HG02623 (cell line): Measurements from ENCODE around the gene SCFD2.
"Not testable (repeated sequence)": the region's sequence is repeated elsewhere in the genome, so short reads cannot be mapped to it uniquely, and the experiment has no call there.

Source experiments
- ATAC-seq: cut with Tn5 transposase; IDR thresholded peaks from one replicate; pipeline ENCODE4 v1.9.1; 2021; ENCODE audit warnings: moderate library complexity; ENCODE audit not compliant: unreplicated experiment

Gene SCFD2

DNA sequence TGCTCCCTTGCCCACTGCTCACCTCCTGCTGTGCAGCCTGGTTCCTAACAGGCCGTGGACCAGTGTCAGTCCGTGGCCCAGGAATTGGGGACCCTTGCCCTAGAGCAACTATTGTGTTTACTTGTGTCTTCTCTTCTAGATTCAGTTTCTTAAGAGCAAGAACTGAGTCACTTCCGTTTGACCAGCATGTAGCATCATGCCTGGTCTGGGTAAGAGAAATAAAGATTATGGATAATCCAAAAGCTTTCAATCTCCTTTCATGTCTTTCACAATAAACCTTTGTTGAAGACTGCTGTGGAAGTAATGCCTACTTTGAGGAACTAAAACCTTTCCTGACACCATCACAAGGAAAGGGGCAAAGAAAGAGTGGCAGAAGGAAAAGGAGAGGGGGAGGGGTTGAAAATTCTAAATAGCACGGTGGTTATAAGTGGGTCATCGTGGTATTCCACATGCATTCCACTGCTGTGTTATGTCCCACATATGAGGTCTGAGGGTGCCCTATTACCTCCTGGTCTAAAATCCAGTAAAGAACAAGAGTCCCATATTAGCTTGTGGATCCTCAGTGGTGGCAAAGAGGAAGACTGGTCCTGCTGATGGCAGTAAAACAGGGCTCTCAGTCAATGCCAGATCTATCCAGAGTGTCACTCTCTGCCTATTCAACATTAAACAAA lies 370.4 kb downstream of the SCFD2 start:
- no peak for ATAC-seq

GRCh38 chr4:52994567-52994966 lies 371.3 kb downstream of the SCFD2 start:
- ATAC-seq: no peak

DNA sequence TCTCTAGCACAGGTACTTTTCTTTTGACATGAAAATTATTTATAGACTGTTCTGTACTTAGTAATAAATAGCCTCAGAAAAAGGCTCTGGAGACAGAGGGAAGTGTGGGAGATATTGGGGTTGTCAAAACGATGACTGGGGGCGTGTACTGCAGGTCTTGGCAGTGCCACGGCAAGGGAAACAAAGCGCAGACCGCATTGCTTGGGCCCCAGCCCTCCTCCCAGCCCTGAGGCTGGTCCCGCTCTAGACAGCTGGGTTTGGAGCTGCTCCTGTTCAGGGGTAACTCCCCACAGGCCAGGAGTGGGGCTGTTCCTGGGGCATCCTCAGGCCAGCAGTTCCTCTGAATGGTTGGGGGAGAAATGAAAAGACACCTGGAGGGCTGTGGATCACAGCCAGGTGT lies 372.1 kb downstream of the SCFD2 start:
- no peak for ATAC-seq

DNA sequence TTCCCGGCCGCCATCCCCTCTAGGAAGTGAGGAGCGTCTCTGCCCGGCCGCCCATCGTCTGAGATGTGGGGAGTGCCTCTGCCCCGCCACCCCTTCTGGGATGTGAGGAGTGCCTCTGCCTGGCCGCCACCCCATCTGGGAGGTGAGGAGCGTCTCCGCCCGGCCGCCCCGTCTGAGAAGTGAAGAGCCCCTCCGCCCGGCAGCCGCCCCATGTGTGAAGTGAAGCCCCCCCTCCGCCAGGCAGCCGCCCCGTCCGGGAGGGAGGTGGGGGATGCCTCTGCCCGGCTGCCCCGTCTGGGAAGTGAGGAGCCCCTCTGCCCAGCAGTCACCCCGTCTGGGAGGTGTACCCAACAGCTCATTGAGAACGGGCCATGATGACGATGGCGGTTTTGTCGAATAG lies 373.3 kb downstream of the SCFD2 start:
- ATAC-seq: not testable (repeated sequence)

DNA sequence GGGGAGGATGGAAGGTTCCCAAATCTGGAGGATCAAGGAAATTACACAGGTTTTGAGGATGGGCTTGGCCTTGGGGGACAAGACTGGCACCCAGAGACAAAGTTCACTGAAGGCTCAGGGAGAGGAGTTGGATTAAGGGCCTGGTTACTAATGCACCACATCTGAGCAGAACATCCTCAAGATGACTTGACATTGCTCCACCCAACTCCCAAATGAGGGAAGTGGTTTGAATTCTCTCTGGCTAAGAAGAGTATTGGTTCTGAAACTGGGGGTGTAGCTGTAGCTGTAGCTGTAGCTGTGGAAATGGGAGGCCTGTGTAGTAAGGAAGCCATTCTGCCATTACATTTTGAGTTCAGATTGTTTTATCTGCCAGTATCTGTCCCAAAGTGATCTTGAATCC lies 374.4 kb downstream of the SCFD2 start:
- ATAC-seq: no peak

- ATAC-seq: no peak
These were observed 375.2 kb downstream of the SCFD2 start for GRCh38 chr4:52990706-52991105.

DNA sequence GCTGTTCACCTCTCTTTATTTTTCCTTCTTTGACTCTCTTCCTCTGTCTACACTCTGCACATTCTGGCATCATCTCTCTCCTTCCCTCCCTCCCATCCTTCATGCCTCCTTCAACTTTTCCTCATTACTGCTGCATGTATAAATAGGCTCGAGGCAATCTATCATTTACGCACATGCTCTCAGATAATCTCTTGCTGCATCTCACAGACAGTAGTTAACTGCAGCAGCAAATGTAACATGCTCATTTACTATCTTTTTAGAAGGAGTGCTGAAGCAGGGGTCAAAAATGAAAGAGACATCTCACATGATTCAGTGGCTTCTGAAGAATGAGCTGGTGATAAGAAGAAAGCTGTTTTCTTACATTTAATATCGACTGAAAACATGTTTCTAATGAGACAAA lies 376.0 kb downstream of the SCFD2 start:
- no peak for ATAC-seq

GRCh38 chr4:52987392-52988056 lies 378.3 kb downstream of the SCFD2 start:
- no peak for ATAC-seq

- no peak for ATAC-seq
These were observed 381.4 kb downstream of the SCFD2 start for GRCh38 chr4:52984462-52984881.

- no peak for ATAC-seq
These were observed 382.1 kb downstream of the SCFD2 start for GRCh38 chr4:52983563-52984303.

- no peak for ATAC-seq
These were observed 382.9 kb downstream of the SCFD2 start for GRCh38 chr4:52982946-52983340.

GRCh38 chr4:52982255-52982945 lies 383.5 kb downstream of the SCFD2 start:
- ATAC-seq: no peak

DNA sequence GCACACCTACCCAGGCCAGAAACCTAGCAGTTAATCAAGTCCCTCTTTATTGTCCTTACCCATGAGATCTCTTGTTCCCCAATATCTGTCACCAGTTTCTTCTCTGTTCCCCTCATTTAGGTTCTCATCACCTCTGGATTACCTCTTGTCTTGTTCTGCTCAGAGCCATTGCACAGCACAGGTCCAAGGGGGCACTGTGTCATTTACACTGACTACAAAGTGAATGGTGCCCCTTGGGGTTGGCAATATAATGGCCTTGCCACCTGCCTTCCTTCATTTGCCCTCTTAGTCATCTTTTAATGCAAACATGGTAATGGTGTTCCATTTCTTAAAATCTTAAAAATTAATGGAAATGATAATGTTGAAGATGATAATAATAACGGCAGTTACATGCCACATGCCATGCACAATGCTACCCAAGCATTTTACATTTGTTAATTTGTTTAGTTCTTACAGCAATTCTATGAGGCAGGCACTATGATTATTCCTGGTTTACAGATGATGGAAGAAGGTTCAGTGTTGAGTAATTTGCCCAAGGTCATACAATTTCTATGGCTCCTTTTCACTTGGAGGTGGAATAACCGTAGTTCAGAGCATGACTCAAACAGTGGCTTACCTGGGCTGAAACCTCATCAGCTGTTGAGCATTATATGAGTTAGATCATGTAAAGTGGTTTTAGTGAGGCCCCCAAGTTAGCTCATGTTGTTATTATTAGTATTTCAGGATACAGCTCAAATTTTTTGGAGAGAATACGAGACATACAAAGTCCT lies 385.9 kb downstream of the SCFD2 start:
- ATAC-seq: no peak

DNA sequence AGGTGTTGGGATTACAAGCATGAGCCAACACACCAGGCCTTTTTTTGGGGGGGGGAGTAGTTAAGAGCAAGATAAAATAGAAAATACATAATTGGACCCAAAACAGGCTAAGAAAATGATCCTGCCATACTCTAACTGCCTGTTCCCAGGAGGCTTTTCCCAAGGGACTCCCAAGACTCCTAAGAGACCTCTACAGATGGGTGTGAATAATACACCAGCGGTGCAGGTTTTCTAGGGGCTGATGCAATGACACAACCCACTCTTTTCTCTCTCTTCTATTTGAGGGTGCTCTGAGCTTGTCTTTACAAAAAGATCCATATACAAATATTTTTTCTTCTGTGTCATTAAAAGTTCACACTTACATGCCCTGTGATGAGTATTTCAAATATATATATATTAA lies 386.8 kb downstream of the SCFD2 start:
- ATAC-seq: no peak

GRCh38 chr4:52977252-52977651 lies 388.6 kb downstream of the SCFD2 start:
- ATAC-seq: no peak

- ATAC-seq: no peak
These were observed 389.2 kb downstream of the SCFD2 start for GRCh38 chr4:52976523-52977230.

DNA sequence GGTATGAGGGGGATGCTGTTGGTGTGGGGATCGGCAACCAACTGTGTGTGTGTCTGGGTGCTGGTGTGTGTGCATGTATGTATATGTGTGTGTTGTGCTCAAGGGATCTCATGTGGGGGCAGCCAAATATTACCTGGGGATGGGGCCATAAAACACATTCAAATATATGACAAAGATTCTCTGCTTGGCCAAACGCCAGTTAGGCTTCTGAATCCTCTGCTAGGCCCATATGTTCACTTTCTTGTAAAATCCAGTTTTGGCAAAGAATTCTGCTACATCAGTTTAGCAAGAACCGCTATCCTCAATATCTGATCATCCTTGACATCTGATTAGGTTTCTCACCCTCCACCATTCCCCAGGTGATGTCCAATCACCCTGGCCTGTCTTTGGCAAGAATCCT lies 397.2 kb downstream of the SCFD2 start:
- no peak for ATAC-seq

- no peak for ATAC-seq
These were observed 397.6 kb downstream of the SCFD2 start for GRCh38 chr4:52968241-52968640.

- no peak for ATAC-seq
These were observed 399.1 kb downstream of the SCFD2 start for GRCh38 chr4:52966781-52967180.

DNA sequence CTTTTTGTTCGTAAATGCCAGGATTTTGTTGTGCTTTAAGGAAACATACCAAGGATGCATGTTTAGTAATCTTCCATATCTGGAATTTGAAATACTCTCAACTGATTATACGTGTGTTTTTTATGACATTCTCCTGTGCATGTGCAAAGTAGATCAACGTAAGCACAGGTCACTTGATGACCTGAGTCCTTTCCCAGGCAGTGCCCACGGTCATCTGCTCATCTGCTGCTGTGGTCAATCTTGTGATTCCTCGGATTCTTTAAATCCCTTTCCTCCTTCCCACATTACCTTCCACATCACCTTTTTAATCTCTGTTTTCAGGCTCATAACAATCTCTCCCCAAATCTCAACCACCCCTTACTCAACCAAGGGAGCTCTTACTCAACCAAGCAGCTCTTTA lies 399.7 kb downstream of the SCFD2 start:
- ATAC-seq: no peak
